GM23248 (cell line): Measurements from ENCODE around the gene GNB4. TPM values are rescaled to one million over a fixed set of nuclear protein-coding genes. Genes with fewer than 3 reads are reported as not detected.

Experiments used
- DNase-seq: peaks from one replicate; pipeline ENCODE4 v3.0.0-alpha.2; 2015
- H2AFZ ChIP-seq: fragments of 200-600 bp; sonication (generic); 2 replicates; pipeline ENCODE4 v1.6.1; 2016; ENCODE audit warnings: antibody characterized with exemption
- H3F3A ChIP-seq: fragments of 200-600 bp; sonication (generic); 2 replicates; pipeline ENCODE4 v1.6.1; 2016; ENCODE audit warnings: mild to moderate bottlenecking, antibody characterized with exemption, mixed run types; ENCODE audit not compliant: insufficient read depth
- H3K27ac ChIP-seq: fragments of 200-600 bp; sonication (generic); 2 replicates; pipeline ENCODE4 v1.5.1; 2016; ENCODE audit warnings: mild to moderate bottlenecking
- H3K27me3 ChIP-seq: fragments of 200-600 bp; sonication (generic); replicated peaks from 2 replicates; pipeline ENCODE4 v1.6.1; 2016; ENCODE audit warnings: mild to moderate bottlenecking; ENCODE audit not compliant: insufficient read depth
- H3K36me3 ChIP-seq: fragments of 200-600 bp; sonication (generic); 2 replicates; pipeline ENCODE4 v1.6.1; 2016; ENCODE audit warnings: low read depth, mild to moderate bottlenecking
- H3K4me1 ChIP-seq: fragments of 200-600 bp; sonication (generic); 2 replicates; pipeline ENCODE4 v1.6.1; 2016; ENCODE audit warnings: mild to moderate bottlenecking; ENCODE audit not compliant: insufficient read depth
- H3K4me2 ChIP-seq: fragments of 200-600 bp; sonication (generic); one replicate; pipeline ENCODE4 v1.6.1; 2016; ENCODE audit warnings: mild to moderate bottlenecking; ENCODE audit not compliant: unreplicated experiment
- H3K4me3 ChIP-seq: fragments of 200-600 bp; sonication (generic); 2 replicates; pipeline ENCODE4 v1.5.1; 2016; ENCODE audit warnings: mild to moderate bottlenecking
- H3K79me2 ChIP-seq: fragments of 200-600 bp; sonication (generic); 2 replicates; pipeline ENCODE4 v1.6.1; 2016; ENCODE audit warnings: mild to moderate bottlenecking; ENCODE audit not compliant: insufficient read depth
- H3K9ac ChIP-seq: fragments of 200-600 bp; sonication (generic); 2 replicates; pipeline ENCODE4 v1.6.1; 2016; ENCODE audit warnings: mild to moderate bottlenecking
- H3K9me2 ChIP-seq: fragments of 200-600 bp; sonication (generic); 2 replicates; pipeline ENCODE4 v1.6.1; 2016; ENCODE audit warnings: mixed run types, mild to moderate bottlenecking, moderate library complexity; ENCODE audit not compliant: insufficient read depth
- H3K9me3 ChIP-seq: fragments of 200-600 bp; sonication (generic); one replicate; pipeline ENCODE4 v1.6.1; 2017; ENCODE audit warnings: low read depth
- H4K20me1 ChIP-seq: fragments of 200-600 bp; sonication (generic); 2 replicates; pipeline ENCODE4 v1.6.0; 2016; ENCODE audit not compliant: insufficient read depth
- EZH2 ChIP-seq: fragments of 200-600 bp; sonication (generic); IDR thresholded peaks from 2 replicates; pipeline ENCODE4 v1.6.1; 2018; ENCODE audit warnings: antibody characterized with exemption, mild to moderate bottlenecking; ENCODE audit not compliant: insufficient read depth, poor library complexity, severe bottlenecking
- EZH2phosphoT487 ChIP-seq: fragments of 200-600 bp; sonication (generic); IDR thresholded peaks from 2 replicates; pipeline ENCODE4 v1.6.1; 2018; ENCODE audit warnings: antibody characterized with exemption, moderate library complexity, mild to moderate bottlenecking, low read depth; ENCODE audit not compliant: insufficient read depth
- whole genome bisulfite sequencing, 2 experiments: methylation state at CpG; one replicate each; pipeline ENCODE4 v1.1.6; 2015 to 2017; ENCODE audit warnings: low lambda C conversion rate in 2 of 2, low coverage in 1 of 2; ENCODE audit errors: missing lambda C conversion rate in 2 of 2; 5-methylcytosine and 5-hydroxymethylcytosine counted together
- in situ Hi-C: fragments of 300-500 bp; cut with MboI; formaldehyde crosslinking; loops from 2 replicates; pipeline ENCODE4 v1.15.0; 2020
- polyA plus RNA-seq: library from polyadenylated mRNA; unstranded; fragments of >200 nt; fragmentation: Nextera tagmentation; extraction: Ambion mirVana; gene quantifications from 2 replicates; pipeline ENCODE4 v1.2.1, GENCODE V29; 2016
- total RNA-seq: library from RNA; depleted of rRNA; stranded (reverse); fragments of >200 nt; shearing (Covaris generic); gene quantifications from 2 replicates; pipeline ENCODE4 v1.2.3, GENCODE V29; 2014

The GNB4 gene
- total and polyA plus RNA-seq, 2 experiments from 2014 or later, result 42.3 to 84.7 TPM

DNA sequence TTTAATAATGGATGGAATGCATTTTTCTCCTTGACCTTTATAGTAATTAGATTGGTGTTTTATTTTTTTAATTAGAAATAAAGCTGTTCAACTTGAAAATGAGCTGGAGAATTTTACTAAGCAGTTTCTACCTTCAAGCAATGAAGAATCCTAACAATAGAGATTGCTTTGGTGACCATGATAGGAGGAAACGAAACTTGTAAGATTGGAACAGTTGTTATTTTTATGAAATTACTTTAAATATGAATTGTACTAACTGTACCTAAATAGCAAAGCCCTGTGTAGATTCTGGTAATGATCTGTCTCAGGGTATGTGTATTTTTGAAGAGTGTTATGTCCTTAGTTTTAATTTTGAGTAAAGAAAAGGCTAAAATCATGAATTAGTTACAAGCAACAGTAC, 59.4 kb downstream of the GNB4 start:
- Histone ChIP-seq H3K9me2 (no peaks in the 10 kb centered on the region), H3K27me3 (no peaks in the 10 kb centered on the region), H4K20me1 (no peaks in the 10 kb centered on the region), H3F3A (peaks cover 16% of the 10 kb centered on the region), H3K4me3 (no peak overlapping the region), H3K79me2 (peaks cover 6% of the 10 kb centered on the region; the same call in 1 of the 2 replicates), H3K9me3 (no peaks in the 10 kb centered on the region), H2AFZ (no peak overlapping the region), H3K9ac (no peak overlapping the region), H3K4me1 (no peaks in the 10 kb centered on the region), H3K36me3 (peaks cover 28% of the 10 kb centered on the region), H3K4me2 (no peak overlapping the region), H3K27ac (no peak overlapping the region)
- 89 to 94% methylated on average over 1 of the region's 1 CpG for WGBS, 2 experiments
- in situ Hi-C loops, result no loop called here
- TF ChIP-seq EZH2phosphoT487, result no peak
- no peak for TF ChIP-seq EZH2
- DNase-seq, result no peak

GRCh38 chr3:179376474-179376873, 74.8 kb downstream of the GNB4 start:
- Histone ChIP-seq H3K4me2 (no peak overlapping the region), H3K4me3 (no peak overlapping the region), H3K4me1 (no peaks in the 10 kb centered on the region), H3K27ac (no peak overlapping the region), H3F3A (0 out of 2 replicates have a peak, but pooled peaks cover 6% of the 10 kb centered on the region), H3K27me3 (no peaks in the 10 kb centered on the region), H2AFZ (no peak overlapping the region), H3K9me2 (no peaks in the 10 kb centered on the region), H3K9me3 (no peaks in the 10 kb centered on the region), H3K9ac (no peak overlapping the region), H3K79me2 (no peaks in the 10 kb centered on the region), H3K36me3 (peaks cover 52% of the 10 kb centered on the region), H4K20me1 (no peaks in the 10 kb centered on the region)
- DNase-seq, result no peak
- WGBS, 2 experiments, result 76 to 81% methylated on average over 1 of the region's 1 CpG
- in situ Hi-C loops, result no loop called here
- TF ChIP-seq EZH2 (no peak), EZH2phosphoT487 (no peak)

DNA sequence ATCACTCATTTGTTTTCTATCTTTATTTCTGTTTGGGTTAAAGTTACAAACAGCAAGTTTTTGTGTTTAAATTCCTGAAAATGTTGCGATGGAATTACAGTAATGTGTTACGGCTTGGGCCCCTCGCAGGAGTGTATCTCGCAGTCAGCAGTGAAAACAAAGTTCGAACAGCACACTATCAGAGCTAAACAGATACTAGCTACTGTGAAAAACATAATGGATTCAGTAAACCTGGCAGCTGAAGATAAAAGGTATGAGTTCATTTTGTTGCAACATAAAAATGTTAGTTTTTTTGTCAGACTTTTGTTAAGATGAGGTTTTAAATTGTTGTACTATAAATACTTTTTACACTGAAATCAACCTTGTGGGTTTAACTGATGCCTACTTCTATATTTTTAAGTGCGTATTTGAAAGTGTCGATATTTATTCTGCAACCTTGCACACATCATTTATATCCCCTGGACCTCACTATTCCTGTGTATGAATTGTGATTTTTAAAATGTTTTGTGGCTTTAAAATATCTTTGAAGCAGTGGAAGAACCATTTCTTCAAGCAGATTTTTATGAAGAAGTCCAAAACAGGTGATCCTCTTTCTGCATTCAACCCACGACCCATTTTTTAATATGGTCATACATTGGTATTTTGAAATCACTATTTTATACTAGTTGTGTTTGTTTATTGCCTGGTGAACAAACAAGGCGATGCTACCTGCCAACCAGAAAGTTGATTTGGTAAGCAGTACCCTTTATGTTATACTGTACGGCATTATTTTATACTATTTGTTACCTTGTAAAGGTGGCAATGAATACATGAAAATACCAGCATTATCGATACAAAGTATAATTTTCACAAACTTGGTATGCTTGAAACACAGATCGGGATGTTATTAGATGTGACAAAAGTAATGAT, 75.9 kb downstream of the GNB4 start:
- 93 to 94% methylated on average over 12 of the region's 12 CpGs for WGBS, 2 experiments
- TF ChIP-seq EZH2 (no peak), EZH2phosphoT487 (no peak)
- Histone ChIP-seq H3F3A (0 out of 2 replicates have a peak, but pooled peaks cover 6% of the 10 kb centered on the region), H4K20me1 (no peaks in the 10 kb centered on the region), H3K4me2 (no peak overlapping the region), H3K27ac (no peak overlapping the region), H3K36me3 (peaks cover 52% of the 10 kb centered on the region), H3K79me2 (no peaks in the 10 kb centered on the region), H3K9ac (no peak overlapping the region), H3K9me2 (no peaks in the 10 kb centered on the region), H2AFZ (no peak overlapping the region), H3K4me3 (no peak overlapping the region), H3K27me3 (no peaks in the 10 kb centered on the region), H3K4me1 (no peaks in the 10 kb centered on the region), H3K9me3 (no peaks in the 10 kb centered on the region)
- no peak for DNase-seq
- in situ Hi-C loops, result no loop called here

DNA sequence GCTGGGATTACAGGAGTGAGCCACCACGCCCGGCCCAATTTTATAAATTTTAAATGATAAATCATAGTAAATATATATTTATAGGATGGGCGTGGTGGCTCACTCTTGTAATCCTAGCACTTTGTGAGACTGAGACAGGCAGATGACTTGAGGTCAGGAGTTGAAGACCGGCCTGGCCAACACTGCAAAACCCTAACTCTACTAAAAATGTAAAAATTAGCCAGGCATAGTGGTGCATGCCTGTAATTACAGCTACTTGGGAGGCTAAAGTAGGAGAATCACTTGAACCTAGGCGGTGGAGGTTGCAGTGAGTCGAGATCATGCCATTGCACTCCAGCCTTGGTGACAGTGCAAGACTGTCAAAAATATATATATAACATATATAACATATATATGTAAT, 77.3 kb downstream of the GNB4 start:
- 95 to 96% methylated on average over 6 of the region's 6 CpGs for WGBS, 2 experiments
- TF ChIP-seq EZH2 (no peak), EZH2phosphoT487 (no peak)
- Histone ChIP-seq H3K4me2 (no peak overlapping the region), H3K4me1 (no peaks in the 10 kb centered on the region), H3K27ac (no peak overlapping the region), H3K9ac (no peak overlapping the region), H3K4me3 (no peak overlapping the region), H4K20me1 (no peaks in the 10 kb centered on the region), H3K27me3 (no peaks in the 10 kb centered on the region), H3F3A (no peaks in the 10 kb centered on the region), H3K36me3 (peaks cover 40% of the 10 kb centered on the region), H2AFZ (no peak overlapping the region), H3K79me2 (no peaks in the 10 kb centered on the region), H3K9me2 (no peaks in the 10 kb centered on the region), H3K9me3 (no peaks in the 10 kb centered on the region)
- no peak for DNase-seq
- in situ Hi-C loops, result no loop called here
